ENCODE data around the gene PPP6R2. TPM values are rescaled to one million over a fixed set of nuclear protein-coding genes. Genes with fewer than 3 reads are reported as not detected.

The PPP6R2 gene, protein sequence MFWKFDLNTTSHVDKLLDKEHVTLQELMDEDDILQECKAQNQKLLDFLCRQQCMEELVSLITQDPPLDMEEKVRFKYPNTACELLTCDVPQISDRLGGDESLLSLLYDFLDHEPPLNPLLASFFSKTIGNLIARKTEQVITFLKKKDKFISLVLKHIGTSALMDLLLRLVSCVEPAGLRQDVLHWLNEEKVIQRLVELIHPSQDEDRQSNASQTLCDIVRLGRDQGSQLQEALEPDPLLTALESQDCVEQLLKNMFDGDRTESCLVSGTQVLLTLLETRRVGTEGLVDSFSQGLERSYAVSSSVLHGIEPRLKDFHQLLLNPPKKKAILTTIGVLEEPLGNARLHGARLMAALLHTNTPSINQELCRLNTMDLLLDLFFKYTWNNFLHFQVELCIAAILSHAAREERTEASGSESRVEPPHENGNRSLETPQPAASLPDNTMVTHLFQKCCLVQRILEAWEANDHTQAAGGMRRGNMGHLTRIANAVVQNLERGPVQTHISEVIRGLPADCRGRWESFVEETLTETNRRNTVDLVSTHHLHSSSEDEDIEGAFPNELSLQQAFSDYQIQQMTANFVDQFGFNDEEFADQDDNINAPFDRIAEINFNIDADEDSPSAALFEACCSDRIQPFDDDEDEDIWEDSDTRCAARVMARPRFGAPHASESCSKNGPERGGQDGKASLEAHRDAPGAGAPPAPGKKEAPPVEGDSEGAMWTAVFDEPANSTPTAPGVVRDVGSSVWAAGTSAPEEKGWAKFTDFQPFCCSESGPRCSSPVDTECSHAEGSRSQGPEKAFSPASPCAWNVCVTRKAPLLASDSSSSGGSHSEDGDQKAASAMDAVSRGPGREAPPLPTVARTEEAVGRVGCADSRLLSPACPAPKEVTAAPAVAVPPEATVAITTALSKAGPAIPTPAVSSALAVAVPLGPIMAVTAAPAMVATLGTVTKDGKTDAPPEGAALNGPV
- 67.0 and 82.9 TPM in 2 replicates for total RNA-seq

- DNase-seq = peak; percentile 79
These were observed at the start of gene PPP6R2 for GRCh38 chr22:50342651-50343540. Gene PPP6R2 (plus strand): TSS chr22:50343327. CDS start chr22:50393909, 50,582 bp downstream.

- peak; percentile 71 for DNase-seq
These were observed 49.4 kb upstream of the PPP6R2 start for GRCh38 chr22:50293441-50294318.

- DNase-seq = no peak
These were observed 48.8 kb upstream of the PPP6R2 start for GRCh38 chr22:50294319-50294656.

DNA sequence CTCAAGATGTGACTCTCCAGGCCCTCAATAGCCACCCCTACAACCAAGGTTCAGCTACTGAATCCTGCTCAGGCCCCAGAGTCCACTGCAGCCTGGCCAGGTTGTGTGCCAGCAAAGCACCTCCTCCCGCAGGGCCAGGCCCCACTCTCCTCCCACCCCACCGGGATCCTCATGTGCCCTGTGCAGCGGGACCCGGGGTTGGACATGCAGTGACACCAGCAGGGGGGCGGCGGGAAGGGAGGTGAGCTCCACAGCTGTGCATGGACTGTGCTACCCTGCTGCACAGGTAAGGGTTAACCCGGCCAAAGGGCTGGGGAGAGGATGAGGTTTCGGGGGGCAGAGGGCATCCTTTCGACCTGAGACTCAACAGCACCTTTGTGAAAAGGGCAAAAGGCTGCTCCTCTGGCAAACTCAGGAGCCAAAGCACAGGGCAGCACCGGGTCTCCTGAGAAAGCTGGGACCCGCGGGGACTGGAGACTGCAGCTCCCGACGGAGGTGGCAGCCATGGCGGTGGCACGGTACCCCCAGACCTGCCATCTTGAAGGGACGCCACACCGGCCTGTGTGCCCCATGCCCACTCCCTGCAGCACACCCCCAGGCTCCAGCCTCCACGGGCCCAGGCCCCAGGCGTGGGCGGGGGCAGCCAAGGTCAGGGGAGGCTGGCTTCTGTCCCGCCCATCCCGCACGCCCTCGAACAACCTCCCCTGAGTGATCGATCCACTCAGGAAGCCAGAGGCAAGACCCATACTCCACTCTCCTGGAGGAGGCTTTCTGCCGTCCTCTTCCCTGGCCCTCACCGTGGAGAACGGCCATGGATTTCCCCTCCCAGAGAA lies 46.3 kb upstream of the PPP6R2 start:
- DNase-seq = no peak

GRCh38 chr22:50297510-50298265 lies 45.4 kb upstream of the PPP6R2 start:
- no peak for DNase-seq

GRCh38 chr22:50298266-50298637 lies 44.9 kb upstream of the PPP6R2 start:
- no peak for DNase-seq

DNA sequence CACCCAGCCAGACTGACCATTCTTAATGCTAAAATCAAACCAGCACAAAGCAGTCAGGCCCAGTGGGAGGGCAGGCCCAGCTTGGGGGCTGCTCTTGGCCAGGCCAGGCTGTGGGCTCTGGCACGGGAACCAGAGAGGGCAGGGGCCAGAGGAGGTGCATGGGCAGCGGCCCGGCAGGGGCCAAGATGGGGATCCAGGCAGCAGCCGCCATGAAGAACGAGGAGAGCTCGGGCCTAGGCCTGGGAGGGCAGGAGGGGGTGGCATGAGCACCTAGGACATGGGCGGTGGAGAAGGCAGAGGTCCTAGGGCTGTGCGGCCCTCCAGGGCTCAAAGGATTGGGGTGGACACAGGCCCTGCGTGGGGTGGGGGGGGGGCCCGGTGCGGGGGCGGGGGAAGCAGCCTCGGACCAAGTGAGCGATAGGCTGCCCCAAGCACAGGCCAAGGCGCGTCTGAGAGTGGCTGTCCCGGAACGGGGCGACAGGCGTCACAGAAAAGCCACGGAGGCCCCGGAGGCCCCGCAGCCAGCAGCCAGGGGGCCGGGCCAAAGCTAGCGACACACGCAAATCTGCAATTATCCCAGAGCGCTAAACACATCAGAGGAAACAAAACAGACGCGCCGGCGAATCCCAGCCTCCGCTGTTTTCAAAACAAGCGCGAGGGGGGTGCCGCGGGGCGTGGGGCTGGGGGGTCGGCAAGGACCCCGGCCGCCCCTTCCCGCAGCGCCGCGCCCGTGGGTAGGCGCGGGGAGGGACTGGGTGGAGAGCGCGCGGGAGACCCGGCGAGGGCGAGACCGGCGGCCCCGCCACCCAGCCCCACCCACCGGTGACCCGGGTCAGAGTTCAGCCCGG lies 44.0 kb upstream of the PPP6R2 start:
- peak; percentile 47 for DNase-seq

DNA sequence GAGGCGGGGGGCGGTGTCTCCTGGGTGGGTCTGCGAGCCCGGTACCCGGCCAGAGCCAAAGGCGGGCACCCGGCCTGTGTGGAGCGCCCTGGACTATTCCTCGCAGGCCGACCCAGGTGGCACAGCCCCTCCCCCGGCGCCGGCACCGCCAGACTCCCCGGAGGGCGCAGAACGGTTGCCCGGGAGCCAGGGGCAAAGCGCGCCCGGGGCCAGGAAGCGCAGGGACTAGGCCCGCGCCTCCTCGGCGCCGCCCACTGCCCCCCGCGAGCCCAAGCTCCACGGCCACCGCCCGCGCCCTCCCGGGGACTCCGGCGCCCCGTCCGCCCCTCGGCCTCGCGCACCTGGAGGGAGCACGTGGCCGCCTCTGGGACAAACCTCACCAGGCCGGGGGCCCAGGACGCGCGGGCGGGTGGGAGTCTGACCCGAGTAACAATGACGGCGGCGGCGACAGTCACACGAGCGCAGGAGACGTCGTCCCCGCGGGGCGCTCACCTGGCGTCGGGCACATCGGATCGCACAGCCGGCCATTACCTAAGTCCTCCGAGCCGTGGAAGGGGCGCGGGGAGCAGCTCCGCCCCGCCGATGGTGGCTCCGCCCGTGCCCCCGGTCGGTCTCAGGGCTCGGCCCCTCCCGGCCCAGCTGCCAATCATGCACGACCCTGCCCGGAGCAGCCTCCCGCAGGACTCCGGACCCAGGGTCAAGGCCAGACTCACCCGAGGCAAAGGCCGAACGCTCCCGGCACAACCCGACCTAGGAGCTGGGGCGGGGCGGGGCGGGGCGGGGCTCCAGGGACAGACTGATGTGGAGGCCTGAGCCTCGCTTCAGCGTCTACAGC lies 43.1 kb upstream of the PPP6R2 start:
- DNase-seq = no peak

GRCh38 chr22:50300620-50301257 lies 42.4 kb upstream of the PPP6R2 start:
- no peak for DNase-seq

GRCh38 chr22:50301581-50301991 lies 41.5 kb upstream of the PPP6R2 start:
- DNase-seq = no peak

DNA sequence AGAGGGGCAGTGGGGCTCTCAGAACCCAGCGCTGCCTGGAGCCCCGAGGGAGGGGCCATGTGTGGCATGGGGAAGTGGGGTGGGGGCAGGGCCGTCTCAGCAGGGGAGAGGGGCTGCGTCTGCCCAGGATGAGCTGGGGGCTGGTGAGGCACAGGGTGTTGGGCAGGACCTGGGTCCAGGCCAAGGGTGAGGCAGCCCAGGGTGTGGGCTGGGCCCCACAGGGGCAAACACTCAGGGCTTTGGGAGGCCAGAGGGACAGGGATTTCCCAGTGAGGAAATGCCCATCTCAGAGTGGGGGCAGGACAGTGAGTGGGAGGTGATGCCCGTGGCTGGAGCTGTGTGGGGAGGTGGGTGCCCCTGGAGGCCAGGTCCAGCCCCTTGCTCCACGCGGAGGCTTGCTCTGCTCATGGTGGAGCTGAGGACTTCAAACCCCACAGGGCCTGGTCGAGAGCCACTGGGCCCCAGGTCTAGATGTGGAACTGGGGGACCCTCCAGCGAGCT lies 41.0 kb upstream of the PPP6R2 start:
- no peak for DNase-seq

- DNase-seq = no peak
These were observed 40.6 kb upstream of the PPP6R2 start for GRCh38 chr22:50302564-50302963.

GRCh38 chr22:50303515-50303847 lies 39.6 kb upstream of the PPP6R2 start:
- DNase-seq = no peak

DNA sequence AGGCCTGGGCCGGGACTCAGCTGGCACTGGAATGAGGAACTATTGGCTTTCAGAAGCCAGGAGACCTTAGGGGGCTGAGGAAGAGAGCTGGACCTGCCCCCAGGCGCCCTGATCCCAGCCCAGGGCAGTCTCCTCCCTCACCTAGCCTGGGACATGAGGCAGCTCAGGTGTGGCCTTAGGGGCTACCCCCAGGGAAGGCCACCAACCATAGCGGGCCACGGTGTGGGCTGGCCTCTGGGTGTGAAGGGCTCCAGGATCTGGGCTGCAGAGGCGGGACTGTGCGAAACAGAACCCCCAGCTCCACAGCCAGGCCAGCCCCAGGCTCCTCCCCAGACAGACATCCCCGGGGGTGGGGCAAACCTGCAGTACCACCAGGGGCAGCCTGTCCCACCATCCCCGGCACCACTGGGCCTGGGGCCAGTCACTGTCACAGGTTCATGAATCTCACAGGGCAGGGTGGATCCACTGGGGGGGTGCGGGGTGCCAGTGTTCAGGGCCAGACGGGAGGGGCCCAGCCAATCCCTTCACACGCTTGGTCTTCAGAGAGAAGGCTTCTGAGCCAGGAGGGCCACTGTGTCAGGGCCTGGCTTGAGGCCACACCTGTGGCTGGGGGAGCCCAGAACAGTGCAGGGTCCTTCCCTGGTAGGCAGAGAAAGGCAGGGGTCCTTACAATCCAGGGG lies 39.1 kb upstream of the PPP6R2 start:
- no peak for DNase-seq

GRCh38 chr22:50304528-50305392 lies 38.4 kb upstream of the PPP6R2 start:
- peak; percentile 17 for DNase-seq

All from dermis blood vessel endothelial cell (primary cell).